ENCODE data around the gene ARMC10. TPM values are rescaled to one million over a fixed set of nuclear protein-coding genes. Genes with fewer than 3 reads are reported as not detected.
"Not testable (repeated sequence)": the region's sequence is repeated elsewhere in the genome, so short reads cannot be mapped to it uniquely, and the experiment has no call there.

Gene ARMC10
- polyA plus RNA-seq, 4 donors = 50.0 to 62.3 (median 59.4) TPM

DNA sequence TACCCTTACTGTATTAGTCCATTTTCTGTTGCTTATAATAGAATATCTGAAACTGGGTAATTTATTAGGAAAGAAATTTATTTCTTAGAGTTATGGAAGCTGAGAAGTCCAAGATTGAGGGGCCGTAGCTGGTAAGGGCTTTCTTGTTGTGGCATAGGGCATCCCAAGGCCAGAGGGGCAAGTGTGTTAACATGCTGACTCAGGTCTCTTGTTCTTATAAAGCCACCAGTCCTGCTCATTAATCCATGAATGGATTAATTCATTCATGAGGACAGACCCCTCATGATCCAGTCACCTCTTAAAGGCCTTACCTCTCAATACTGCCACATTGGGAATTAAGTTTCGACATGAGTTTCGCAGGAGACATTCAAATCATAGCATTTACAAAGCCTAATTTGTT, 2.4 kb downstream of the ARMC10 start:
- no peak for DNase-seq (ENCODE audit: low read depth in 4 of 4, low spot score in 2 of 4)

GRCh38 chr7:103078226-103078625, 3.3 kb downstream of the ARMC10 start:
- not testable (repeated sequence) for DNase-seq (ENCODE audit: low read depth in 4 of 4, low spot score in 2 of 4)

DNA sequence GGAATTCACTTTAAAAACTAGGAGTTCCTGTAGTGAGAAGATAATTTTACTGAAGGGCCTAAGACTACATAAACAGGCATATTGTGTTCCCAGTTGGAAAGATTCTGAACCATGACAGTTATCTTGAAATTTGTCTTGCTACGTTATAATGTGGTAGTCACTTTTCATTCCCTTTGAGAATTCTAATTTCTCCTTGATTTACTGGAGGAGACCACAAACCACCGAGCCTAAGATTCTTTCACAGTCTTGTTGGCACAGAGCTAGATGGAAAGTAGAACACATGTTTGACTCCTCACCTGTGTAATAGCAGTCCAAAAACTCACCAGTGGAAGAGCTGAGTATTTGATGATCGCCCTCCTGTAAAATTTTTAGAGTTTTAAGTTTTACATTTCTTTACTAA, 4.9 kb downstream of the ARMC10 start:
- no peak for DNase-seq (ENCODE audit: low read depth in 4 of 4, low spot score in 2 of 4)

GRCh38 chr7:103080923-103081322, 6.0 kb downstream of the ARMC10 start:
- DNase-seq (ENCODE audit: low read depth in 4 of 4, low spot score in 2 of 4) = no peak

- no peak for DNase-seq (ENCODE audit: low read depth in 4 of 4, low spot score in 2 of 4)
These were observed 7.6 kb downstream of the ARMC10 start for GRCh38 chr7:103082497-103082896.

DNA sequence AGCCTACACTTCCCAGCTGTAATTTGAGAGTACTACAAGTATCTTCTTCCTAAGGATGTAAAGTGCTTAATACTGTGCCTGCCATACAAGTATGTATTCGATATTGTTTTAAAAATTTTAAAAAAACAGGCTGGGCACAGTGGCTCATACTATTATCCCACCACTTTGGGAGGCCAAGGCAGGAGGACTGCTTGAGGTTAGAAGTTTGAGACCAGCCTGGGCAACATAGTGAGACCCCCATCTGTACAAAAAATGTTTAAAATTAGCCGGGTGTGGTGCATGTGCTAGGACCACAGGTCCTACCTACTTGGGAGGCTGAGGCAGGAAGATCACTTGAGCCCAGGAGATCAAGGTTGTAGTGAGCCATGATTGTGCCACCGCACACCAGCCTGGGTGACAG, 8.3 kb downstream of the ARMC10 start:
- DNase-seq (ENCODE audit: low read depth in 4 of 4, low spot score in 2 of 4) = no peak

- DNase-seq (ENCODE audit: low read depth in 4 of 4, low spot score in 2 of 4) = not testable (repeated sequence)
These were observed 17.4 kb downstream of the ARMC10 start for GRCh38 chr7:103092321-103092720.

- DNase-seq (ENCODE audit: low read depth in 4 of 4, low spot score in 2 of 4) = no peak
These were observed 18.5 kb downstream of the ARMC10 start for GRCh38 chr7:103093429-103093828.

DNA sequence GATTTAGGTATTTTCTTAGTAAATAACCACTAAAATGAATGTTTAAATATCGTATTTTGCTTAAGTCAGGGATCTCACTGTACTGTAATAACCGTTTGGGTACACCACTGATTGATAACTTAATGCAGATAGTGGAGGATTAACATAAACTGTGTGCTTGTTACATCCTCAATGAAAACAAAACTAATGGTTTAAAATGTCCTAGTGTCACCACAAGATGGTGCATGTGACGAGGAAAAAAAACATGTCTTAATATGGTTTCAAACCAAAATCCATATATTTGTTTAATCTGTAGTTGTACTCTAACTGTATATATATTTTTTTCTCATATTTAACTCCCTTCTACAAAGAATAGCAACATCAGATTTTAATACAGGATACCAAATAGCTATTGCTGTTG, 19.2 kb downstream of the ARMC10 start:
- DNase-seq (ENCODE audit: low read depth in 4 of 4, low spot score in 2 of 4) = no peak

DNA sequence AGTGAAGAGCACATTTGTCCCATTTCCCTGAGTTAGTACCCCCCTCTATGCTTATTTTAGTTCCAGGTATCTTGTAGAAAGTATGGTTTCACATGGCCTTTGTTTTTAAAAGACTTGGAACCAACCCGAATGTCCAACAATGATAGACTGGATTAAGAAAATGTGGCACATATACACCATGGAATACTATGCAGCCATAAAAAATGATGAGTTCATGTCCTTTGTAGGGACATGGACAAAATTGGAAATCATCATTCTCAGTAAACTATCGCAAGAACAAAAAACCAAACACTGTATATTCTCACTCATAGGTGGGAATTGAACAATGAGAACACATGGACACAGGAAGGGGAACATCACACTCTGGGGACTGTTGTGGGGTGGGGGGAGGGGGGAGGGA, 20.6 kb downstream of the ARMC10 start:
- DNase-seq (ENCODE audit: low read depth in 4 of 4, low spot score in 2 of 4) = not testable (repeated sequence)

DNA sequence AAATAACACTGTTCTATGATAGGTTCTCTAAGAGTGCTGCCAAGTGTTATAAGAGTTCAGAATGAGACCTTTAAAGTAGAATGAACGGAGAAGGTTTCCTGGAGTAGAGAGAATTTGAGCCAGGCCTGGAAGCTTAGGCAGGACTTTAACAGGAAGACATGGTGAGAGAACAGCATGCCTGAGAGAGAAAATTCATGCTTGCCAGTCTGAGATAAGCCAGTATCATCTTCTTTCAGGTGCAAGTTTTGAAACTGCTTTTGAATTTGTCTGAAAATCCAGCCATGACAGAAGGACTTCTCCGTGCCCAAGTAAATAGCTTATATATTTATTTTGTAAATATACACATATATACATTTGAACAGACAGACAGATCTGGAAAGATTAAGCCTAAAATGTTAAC, 22.1 kb downstream of the ARMC10 start:
- DNase-seq (ENCODE audit: low read depth in 4 of 4, low spot score in 2 of 4) = no peak

DNA sequence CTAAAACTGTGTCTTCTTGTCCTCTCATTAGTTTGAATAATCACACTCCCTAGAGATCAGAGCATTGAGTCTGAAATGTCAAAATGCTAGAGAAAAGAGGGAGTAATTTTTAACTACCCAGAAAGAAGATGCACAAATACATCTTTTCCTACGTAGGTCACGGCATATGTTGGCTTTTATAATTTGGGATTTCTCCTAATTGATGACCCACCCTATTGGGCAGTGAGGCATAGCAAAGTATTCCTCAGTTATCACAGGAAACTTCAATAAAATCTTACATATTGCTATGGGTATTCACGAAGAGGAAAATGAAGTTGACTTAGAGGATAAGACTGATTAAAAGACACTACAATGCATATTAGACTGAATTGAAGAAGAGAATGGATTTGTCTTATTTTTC, 25.4 kb downstream of the ARMC10 start:
- DNase-seq (ENCODE audit: low read depth in 4 of 4, low spot score in 2 of 4) = no peak

- DNase-seq (ENCODE audit: low read depth in 4 of 4, low spot score in 2 of 4) = no peak
These were observed 26.6 kb downstream of the ARMC10 start for GRCh38 chr7:103101543-103101942.

GRCh38 chr7:103106005-103106702, 31.2 kb downstream of the ARMC10 start:
- peak in 2 of 4 donors; percentile 33 to 45 for DNase-seq (ENCODE audit: low read depth in 4 of 4, low spot score in 2 of 4)

DNA sequence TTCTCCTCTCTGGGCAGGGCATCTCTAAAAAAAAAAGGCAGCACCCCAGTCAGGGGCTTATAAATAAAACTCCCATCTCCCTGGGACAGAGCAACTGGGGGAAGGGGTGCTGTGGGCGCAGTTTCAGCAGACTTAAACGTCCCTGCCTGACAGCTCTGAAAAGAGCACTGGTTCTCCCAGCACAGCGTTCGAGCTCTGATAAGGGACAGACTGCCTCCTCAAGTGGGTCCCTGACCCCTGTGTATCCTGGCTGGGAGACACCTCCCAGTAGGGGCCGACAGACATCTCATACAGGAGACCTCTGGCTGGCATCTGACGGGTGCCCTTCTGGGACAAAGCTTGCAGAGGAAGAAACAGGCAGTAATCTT, 31.7 kb downstream of the ARMC10 start:
- not testable (repeated sequence) for DNase-seq (ENCODE audit: low read depth in 4 of 4, low spot score in 2 of 4)

GRCh38 chr7:103113164-103113563, 38.2 kb downstream of the ARMC10 start:
- no peak for DNase-seq (ENCODE audit: low read depth in 4 of 4, low spot score in 2 of 4)

DNA sequence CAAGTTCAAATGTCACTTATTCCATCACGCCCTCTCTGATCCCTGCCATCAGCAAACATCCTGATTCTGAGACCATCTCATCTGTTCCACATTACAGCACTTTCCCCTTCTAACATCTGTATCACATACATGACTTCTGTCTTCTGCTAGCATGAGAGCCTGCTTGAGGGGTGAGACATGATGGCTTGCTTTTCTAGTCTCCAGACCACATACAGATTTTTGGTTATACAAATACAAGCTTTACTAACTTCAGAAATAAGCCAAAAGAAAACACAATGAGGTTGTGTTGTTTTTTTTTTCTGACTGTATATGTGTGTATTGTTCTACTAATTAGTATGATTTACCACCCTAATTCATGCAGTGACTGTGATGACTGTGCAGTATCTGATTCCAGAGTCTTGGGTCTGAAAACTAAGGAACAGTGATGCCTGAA, 39.7 kb downstream of the ARMC10 start:
- DNase-seq (ENCODE audit: low read depth in 4 of 4, low spot score in 2 of 4) = no peak

DNA sequence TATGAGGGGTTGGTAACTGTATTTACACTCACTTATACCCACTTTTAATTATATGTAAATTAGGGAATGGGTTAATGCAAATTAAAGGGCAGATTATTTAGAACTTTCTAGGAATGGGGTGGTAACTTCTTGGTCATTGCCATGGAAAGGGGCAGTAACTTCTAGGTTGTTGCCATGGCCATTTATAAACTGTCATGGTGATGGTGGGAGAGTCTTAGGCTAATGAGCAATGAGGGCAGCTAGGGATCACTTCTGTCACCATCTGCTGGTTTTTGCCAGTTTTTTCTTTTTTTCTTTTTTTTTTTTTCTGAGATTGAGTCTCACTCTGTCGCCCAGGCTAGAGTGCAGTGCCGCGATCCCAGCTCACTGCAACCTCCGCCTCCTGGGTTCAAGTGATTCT, 40.8 kb downstream of the ARMC10 start:
- DNase-seq (ENCODE audit: low read depth in 4 of 4, low spot score in 2 of 4) = no peak

- no peak for DNase-seq (ENCODE audit: low read depth in 4 of 4, low spot score in 2 of 4)
These were observed 41.6 kb downstream of the ARMC10 start for GRCh38 chr7:103116511-103116910.

DNA sequence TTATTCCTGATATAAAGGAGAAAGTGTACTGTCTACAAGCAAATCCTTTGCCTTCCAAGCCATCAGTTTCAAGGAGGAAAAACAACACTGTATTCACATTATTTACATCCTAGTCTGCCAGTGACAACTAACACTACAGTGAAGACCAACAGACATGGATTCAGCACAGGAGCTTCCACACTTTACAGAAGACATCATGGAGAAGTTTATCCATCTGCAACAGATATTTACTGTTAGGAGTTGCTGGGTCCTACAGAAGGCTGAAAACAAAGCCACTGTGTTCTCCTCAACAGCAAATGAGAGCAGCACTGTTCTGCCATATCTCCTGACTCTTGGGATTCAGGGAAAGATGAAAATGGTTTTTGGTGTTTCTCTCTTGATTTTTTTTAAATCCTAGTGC, 42.1 kb downstream of the ARMC10 start:
- no peak for DNase-seq (ENCODE audit: low read depth in 4 of 4, low spot score in 2 of 4)

DNA sequence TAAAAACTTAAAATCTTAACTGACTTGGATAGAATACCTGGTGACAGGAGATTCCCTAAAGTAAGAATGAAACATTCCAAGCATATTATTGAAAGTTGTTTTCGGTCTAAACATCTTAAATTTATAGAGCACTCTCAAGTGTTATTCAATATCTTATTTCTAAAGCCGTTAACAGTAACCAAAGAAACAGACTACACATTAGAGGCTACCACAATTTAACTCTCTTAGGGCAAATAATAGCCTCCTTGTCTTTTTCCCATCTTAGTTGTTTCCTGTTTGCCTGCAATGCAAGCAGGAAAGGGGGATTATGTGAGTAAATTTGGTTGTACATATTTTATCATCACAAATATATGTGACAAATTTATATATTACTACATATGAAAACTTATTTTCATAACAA, 42.5 kb downstream of the ARMC10 start:
- DNase-seq (ENCODE audit: low read depth in 4 of 4, low spot score in 2 of 4) = no peak

DNA sequence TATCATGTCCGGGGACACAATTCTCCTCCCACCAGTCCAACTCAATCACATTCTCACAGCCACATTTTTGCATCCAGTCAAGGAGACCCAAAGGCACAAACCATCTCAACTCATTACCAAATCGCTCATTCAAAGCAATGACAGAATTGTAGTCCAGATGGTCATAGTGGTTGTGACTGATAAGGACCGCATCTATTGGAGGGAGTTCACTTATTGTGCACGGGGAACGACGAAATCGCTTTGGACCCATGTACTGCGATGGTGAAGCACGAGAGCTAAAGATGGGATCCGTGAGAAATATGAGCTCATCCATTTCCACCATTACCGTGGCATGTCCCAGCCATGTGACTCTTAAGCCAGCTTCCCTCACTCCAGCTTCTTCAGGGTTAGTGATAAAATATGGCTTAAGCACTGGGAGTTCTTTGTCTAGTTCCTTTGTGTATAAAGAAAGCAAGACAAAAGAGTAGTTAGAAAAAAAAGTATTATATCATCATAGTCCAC, 44.9 kb downstream of the ARMC10 start:
- DNase-seq (ENCODE audit: low read depth in 4 of 4, low spot score in 2 of 4) = no peak

DNA sequence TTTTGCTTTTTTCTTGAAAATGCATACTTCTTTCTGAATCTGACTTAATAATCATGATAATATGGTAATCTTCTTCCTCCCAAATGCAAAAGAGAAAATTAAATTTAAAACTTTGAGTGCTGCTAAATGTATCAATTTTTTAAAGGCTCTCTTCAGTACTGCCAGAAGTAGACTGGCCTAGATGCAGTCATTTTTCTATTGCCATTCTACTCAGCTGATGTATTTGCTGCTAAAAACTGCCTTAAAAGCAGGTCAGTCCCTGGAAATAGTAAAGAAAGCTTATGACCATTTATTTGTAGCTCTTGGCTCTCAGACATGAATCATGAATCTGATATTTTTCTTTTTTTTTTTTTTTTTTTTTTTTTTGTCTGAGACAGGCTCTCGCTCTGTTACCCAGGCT, 45.4 kb downstream of the ARMC10 start:
- no peak for DNase-seq (ENCODE audit: low read depth in 4 of 4, low spot score in 2 of 4)
